K562 (cell line): ENCODE measurements around the gene SCAP. TPM values are rescaled to one million over a fixed set of nuclear protein-coding genes. Genes with fewer than 3 reads are reported as not detected.

Source experiments
- CAMTA2 ChIP-seq: fragments of 250-450 bp; sonication (Bioruptor Pico); conservative IDR thresholded peaks from 2 replicates; pipeline ENCODE4 v1.5.1; 2022
- CCNT2 ChIP-seq: IDR thresholded peaks from 2 replicates; pipeline ENCODE4 v1.6.1; 2011; ENCODE audit warnings: borderline replicate concordance, low read depth, mild to moderate bottlenecking, moderate library complexity, mixed read lengths, low read length; ENCODE audit not compliant: insufficient read length; ENCODE audit errors: extremely low read depth
- MAFG ChIP-seq: fragments of 450-650 bp; conservative IDR thresholded peaks from 2 replicates; pipeline ENCODE4 v1.6.1; 2016; ENCODE audit warnings: missing genetic modification characterization, missing compliant biosample characterization
- NCOA6 ChIP-seq: fragments of 450-650 bp; IDR thresholded peaks from 2 replicates; pipeline ENCODE4 v1.6.1; 2017; ENCODE audit warnings: mild to moderate bottlenecking
- RBFOX2 ChIP-seq: fragments of 200-400 bp; formaldehyde crosslinking; IDR thresholded peaks from 2 replicates; pipeline ENCODE4 v1.6.1; 2017; ENCODE audit warnings: low read depth, mild to moderate bottlenecking, low read length, moderate library complexity
- ZNF140 ChIP-seq: fragments of 250-450 bp; sonication (Bioruptor Pico); IDR thresholded peaks from 2 replicates; pipeline ENCODE4 v1.8.0; 2021; ENCODE audit warnings: moderate library complexity, mild to moderate bottlenecking, inconsistent platforms
- ZNF766 ChIP-seq: fragments of 200-800 bp; sonication (Bioruptor generic); conservative IDR thresholded peaks from 2 replicates; pipeline ENCODE4 v1.6.1; 2016; ENCODE audit warnings: missing genetic modification characterization, missing compliant biosample characterization
- polyA plus RNA-seq, 8 experiments: library from polyadenylated mRNA; depleted of rRNA in 4 of 8; stranded (reverse) in 5 of 8; unstranded in 3 of 8; fragments of >200 nt; fragmentation: Nextera tagmentation in 2 of 8; fragmentation: Illumina TruSeq in 1 of 8; extraction: Ambion mirVana in 2 of 8; extraction: Trizol in 1 of 8; gene quantifications; 2 replicates each; pipeline versions ENCODE4 v1.2.1 to v1.2.3, GENCODE V29; 2011 to 2014; ENCODE audit warnings: inconsistent platforms in 1 of 8, missing spikeins in 1 of 8
- total RNA-seq, 7 experiments: library from RNA; depleted of rRNA in 6 of 7; stranded (reverse); fragments of >200 nt in 6 of 7; fragmentation: Illumina TruSeq in 2 of 7; extraction: Trizol in 2 of 7; gene quantifications; 2 replicates each; pipeline versions ENCODE4 v1.2.1 to v1.2.3, GENCODE V29; 2011 to 2021; ENCODE audit warnings: low replicate concordance in 1 of 7
- TF ChIP-seq, protein P1 (sequence below), 2 experiments: IDR thresholded peaks in 1 of 2; conservative IDR thresholded peaks in 1 of 2; 2 replicates each; pipeline ENCODE4 v1.6.1; 2016; ENCODE audit warnings: low read depth in 2 of 2, mild to moderate bottlenecking in 1 of 2, missing compliant biosample characterization in 1 of 2, missing genetic modification characterization in 1 of 2, moderate library complexity in 1 of 2
- TF ChIP-seq, protein P2 (sequence below): fragments of 250-450 bp; sonication (Bioruptor Pico); IDR thresholded peaks from 2 replicates; pipeline ENCODE4 v1.9.0; 2021; ENCODE audit warnings: mild to moderate bottlenecking
- TF ChIP-seq, protein P3 (sequence below), 2 experiments: fragments of 450-650 bp; IDR thresholded peaks; 2 replicates each; pipeline ENCODE4 v1.6.1; 2016; ENCODE audit warnings: mild to moderate bottlenecking in 2 of 2, borderline replicate concordance in 1 of 2, low read depth in 1 of 2, moderate library complexity in 1 of 2

The SCAP gene
- total and polyA plus RNA-seq, 9 of the 15 experiments (the other 6 are each of a cell fraction or from before 2014, with no cell fraction given): 2.6 to 104 (median 37.8) TPM

DNA sequence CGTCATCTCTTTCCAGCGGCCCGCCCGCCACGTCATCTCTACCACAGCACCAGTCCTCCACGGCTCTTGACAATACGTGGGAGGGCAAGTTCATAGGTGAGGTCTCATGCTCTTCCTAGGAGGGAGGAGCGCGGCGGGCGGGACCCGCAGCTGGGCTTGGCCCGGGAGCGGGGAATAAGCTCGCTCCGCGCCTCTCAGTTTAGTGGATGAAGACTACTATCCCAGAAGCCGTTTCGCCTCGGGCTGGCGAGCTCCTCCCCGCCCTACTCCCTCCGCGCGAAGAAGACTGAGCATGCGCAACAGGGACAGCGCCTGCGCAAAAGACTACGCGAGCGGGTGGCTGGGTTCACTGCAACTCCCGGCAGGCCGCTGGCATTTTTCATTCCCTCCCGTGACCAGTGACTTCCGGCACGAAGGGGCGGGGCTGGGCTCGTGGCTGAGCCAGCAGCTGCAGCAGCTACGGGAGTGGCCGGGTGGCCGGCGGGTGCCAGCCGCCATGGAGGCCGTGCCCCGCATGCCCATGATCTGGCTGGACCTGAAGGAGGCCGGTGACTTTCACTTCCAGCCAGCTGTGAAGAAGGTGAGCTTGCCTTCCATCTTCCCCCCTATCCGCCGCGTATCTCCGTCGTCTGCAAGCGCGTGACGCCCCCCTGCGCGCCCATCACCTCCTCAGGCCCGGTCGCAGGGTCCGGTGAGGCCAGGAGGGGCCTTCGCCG, 95.0 kb downstream of the SCAP start, which contains the start of gene PTPN23 (continued):
- TF ChIP-seq, protein P1, sequence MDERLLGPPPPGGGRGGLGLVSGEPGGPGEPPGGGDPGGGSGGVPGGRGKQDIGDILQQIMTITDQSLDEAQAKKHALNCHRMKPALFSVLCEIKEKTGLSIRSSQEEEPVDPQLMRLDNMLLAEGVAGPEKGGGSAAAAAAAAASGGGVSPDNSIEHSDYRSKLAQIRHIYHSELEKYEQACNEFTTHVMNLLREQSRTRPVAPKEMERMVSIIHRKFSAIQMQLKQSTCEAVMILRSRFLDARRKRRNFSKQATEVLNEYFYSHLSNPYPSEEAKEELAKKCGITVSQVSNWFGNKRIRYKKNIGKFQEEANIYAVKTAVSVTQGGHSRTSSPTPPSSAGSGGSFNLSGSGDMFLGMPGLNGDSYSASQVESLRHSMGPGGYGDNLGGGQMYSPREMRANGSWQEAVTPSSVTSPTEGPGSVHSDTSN (CRISPR knock-in tag; IDR thresholded peaks at IDR 0.05; ENCODE audit: low read depth): no peak
- TF ChIP-seq, protein P1 (tag; conservative IDR thresholded peaks at IDR 0.05; ENCODE audit: low read depth): peak; percentile 59
- TF ChIP-seq MAFG (tag) (no peak), RBFOX2 (peak; percentile 97), ZNF766 (0 out of 2 replicates have a peak, but pooled peaks have one; percentile 24), NCOA6 (no peak), CCNT2 (peak; percentile 88), ZNF140 (CRISPR knock-in tag) (no peak), CAMTA2 (CRISPR knock-in tag) (no peak)
- TF ChIP-seq, protein P2, sequence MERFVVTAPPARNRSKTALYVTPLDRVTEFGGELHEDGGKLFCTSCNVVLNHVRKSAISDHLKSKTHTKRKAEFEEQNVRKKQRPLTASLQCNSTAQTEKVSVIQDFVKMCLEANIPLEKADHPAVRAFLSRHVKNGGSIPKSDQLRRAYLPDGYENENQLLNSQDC: no peak
- TF ChIP-seq, protein P3, sequence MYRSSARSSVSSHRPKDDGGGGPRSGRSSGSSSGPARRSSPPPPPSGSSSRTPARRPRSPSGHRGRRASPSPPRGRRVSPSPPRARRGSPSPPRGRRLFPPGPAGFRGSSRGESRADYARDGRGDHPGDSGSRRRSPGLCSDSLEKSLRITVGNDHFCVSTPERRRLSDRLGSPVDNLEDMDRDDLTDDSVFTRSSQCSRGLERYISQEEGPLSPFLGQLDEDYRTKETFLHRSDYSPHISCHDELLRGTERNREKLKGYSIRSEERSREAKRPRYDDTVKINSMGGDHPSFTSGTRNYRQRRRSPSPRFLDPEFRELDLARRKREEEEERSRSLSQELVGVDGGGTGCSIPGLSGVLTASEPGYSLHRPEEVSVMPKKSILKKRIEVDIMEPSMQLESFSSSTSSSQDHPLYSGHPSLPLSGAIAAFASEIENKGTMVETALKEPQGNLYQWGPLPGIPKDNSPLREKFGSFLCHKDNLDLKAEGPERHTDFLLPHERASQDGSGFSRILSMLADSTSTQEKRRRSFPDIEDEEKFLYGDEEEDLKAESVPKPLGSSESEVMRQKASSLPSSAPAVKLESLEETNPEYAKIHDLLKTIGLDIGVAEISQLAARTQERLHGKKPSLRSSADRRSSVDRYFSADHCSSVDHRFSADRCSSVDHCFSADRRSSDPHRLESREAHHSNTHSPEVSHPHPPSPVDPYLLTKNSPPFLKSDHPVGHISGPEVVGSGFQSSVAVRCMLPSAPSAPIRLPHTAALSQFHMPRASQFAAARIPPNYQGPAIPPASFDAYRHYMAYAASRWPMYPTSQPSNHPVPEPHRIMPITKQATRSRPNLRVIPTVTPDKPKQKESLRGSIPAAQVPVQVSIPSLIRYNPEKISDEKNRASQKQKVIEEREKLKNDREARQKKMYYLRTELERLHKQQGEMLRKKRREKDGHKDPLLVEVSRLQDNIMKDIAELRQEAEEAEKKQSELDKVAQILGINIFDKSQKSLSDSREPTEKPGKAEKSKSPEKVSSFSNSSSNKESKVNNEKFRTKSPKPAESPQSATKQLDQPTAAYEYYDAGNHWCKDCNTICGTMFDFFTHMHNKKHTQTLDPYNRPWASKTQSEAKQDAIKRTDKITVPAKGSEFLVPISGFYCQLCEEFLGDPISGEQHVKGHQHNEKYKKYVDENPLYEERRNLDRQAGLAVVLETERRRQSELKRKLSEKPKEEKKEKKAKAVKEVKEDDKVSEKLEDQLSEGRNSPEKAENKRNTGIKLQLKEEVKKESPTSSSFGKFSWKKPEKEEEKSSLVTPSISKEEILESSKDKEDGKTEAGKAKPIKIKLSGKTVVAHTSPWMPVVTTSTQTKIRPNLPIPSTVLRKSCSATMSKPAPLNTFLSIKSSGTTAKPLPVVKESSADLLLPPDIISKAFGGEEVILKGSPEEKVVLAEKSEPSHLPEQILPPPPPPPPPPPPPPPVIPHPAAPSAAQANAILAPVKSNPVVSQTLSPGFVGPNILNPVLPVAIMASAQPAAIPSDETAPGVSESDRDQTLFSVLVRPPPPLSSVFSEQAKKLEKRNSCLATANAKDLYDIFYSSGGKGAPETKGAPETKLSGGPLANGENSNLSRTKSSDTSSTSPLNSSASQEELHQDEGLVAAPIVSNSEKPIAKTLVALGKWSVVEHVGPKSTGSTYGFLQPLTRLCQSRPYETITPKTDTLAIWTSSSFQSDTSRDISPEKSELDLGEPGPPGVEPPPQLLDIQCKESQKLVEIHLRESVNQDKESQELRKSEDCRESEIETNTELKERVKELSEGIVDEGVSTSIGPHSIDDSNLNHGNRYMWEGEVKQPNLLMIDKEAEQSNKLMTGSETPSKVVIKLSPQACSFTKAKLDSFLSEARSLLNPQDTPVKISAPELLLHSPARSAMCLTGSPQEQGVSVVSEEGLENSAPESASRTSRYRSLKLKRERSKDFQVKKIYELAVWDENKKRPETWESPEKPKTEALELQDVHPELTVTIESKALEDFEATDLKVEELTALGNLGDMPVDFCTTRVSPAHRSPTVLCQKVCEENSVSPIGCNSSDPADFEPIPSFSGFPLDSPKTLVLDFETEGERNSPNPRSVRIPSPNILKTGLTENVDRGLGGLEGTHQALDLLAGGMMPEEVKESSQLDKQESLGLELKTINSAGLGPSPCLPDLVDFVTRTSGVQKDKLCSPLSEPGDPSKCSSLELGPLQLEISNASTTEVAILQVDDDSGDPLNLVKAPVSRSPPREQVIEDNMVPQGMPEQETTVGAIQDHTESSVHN (IDR thresholded peaks at IDR 0.05; ENCODE audit: borderline replicate concordance in 1 of 2, low read depth in 1 of 2): peak in 1 of 2 experiments; percentile 69; a peak in 1 of 4 replicates
